ENCODE measurements around the gene CFB.
"Not testable (repeated sequence)": the region's sequence is repeated elsewhere in the genome, so short reads cannot be mapped to it uniquely, and the experiment has no call there.

CFB gene

DNA sequence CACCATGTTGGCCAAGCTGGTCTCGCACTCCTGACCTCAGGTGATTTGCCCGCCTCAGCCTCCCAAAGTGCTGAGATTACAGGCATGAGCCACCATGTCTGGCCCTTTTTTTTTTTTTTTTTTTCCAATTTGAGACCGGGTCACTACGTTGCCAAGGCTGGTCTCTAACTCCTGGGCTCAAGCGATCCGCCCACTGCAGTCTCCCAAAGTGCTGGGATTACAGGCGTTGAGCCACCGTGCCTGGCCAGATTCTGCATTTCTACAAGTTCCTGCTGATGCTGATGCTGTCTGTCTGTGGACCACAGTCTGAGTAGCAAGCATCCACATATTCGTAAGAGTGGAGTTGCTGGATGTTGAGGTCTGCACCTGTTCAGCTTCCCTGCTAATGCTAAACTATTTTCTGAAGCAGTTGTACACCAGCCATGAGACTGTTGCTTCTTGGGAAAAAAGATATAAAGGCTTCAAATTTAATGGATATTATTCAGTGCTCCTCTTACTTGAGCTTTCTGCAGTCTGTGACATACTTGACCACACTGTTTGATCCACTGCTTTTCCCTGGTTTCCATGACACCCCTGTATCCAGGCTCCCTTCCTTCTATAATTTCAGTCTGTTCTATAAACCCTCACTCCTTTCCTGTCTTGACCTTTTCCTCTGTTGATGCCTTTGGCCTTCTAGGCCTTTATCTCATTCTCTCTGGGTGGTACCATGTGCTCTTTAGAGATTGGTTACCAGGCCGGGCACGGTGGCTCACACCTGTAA, 33.9 kb upstream of the CFB start:
- no peak for DNase-seq (ENCODE audit: low read depth in 2 of 2)

GRCh38 chr6:31915351-31915750, 30.5 kb upstream of the CFB start:
- DNase-seq (ENCODE audit: low read depth in 2 of 2): no peak

- DNase-seq (ENCODE audit: low read depth in 2 of 2): no peak
Observed at GRCh38 chr6:31915756-31916155, 30.1 kb upstream of the CFB start.

DNA sequence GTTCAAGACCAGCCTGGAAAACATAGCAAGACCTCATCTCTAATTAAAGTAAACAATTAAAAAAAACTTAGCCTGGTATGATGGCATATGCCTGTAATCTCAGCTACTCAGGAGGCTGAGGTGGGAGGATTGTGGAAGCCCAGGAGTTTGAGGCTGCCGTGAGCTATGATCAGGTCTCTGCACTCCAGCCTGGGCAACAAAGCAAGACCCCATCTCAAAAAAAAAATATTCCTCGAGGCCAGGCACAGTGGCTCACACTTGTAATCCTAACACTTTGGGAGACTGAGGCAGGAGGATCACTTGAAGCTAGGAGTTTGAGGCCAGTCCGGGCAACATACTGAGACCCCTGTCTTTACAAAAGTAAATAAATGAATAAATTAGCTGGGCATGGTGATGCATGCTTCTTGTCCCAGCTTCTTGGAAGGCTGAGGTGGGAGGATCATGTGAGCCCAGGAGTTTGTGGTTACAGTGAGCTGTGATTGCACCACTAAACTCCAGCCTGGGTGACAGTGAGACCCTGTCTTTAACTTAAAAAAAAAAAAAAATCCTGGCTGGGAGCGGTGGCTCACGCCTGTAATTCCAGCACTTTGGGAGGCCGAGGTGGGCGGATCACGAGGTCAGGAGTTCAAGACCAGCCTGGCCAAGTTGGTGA, 27.7 kb upstream of the CFB start:
- DNase-seq (ENCODE audit: low read depth in 2 of 2): no peak

DNA sequence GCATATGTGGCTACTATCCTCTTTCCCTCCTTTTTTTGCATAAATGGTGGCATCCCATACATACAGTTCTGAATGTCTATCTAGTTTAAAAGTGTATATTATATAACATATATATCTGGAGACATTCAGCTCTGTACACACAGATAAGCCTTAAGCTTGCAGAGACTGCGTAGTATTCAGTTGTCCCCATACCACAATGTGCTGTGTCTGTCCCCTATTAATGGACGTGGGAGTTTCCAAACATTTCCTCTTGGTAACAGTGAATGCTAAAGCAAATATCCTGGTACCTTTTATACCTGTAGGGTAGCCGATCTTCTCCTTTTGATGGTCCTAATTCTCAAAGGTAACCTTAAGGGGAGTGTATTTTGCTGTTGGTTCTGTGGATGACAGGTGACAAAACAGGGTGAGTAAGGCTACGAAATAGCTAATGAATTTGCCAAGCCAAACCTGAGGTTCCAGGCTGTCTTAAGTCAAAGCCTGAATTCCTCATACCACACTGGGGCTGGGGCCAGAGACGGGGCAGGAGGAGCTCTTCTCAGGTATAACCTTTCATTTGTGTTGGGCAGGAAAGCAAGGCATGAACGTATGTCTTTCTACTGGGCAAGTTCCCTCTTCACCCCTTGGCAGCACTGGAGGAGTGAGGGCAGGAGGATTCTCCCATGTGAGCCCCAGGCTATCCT, 26.1 kb upstream of the CFB start:
- DNase-seq (ENCODE audit: low read depth in 2 of 2): no peak

DNA sequence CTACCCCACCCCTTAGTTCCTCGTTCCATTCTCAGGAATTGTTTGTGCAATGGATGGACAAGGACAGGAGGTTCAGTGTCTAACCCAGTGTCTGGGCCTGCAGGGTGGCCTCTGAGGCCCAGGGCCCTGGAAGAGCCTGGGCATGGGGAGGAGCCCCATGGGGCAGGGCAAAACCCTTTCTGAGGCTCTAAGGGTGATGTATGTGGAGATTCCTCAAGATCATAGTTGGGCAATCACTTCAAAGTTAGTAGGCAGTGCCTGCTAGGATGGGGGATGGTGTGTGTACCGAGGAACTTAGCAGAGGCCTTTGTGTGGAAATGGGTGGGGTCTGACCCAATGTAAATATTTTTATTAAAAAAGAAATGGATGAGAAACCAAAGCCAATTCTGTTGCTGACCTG, 25.1 kb upstream of the CFB start:
- no peak for DNase-seq (ENCODE audit: low read depth in 2 of 2)

- DNase-seq (ENCODE audit: low read depth in 2 of 2): no peak
Observed at GRCh38 chr6:31922942-31923341, 23.0 kb upstream of the CFB start.

- no peak for DNase-seq (ENCODE audit: low read depth in 2 of 2)
Observed at GRCh38 chr6:31927242-31927862, 18.5 kb upstream of the CFB start, which contains the start of gene C2. Gene C2 (plus strand): TSS chr6:31927717. CDS start chr6:31927753, 36 bp downstream.

DNA sequence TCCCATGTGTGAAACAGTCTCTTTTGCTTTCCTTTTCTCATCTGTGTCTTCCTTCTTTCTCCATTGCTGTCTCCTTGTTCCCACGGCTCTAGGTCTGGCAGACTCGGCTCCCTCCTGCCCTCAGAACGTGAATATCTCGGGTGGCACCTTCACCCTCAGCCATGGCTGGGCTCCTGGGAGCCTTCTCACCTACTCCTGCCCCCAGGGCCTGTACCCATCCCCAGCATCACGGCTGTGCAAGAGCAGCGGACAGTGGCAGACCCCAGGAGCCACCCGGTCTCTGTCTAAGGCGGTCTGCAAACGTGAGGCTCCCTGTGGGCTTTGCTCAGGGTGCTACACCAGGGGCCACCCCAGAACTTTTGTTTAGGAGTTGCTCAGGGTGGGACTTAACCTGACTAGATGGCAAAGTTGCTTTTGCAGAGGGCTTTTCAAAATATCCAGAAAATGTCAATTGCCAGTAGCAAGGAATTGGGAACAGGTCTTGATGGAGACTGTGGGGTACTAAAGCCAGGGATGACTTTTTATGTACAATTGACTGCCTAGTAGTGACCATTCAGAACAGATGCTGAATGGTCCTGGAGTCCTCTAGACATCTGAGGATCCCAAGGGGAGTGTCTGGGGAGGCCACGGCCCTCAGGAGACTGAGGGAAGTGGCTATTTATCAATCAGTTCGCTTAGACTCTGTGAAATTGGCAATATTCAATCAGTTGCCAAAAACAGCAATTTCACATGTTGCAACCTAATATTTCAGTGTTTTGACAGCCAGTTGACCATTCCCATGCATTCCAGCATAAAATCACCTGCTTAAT, 17.8 kb upstream of the CFB start:
- no peak for DNase-seq (ENCODE audit: low read depth in 2 of 2)

GRCh38 chr6:31928672-31928939, 17.3 kb upstream of the CFB start:
- DNase-seq (ENCODE audit: low read depth in 2 of 2): no peak

DNA sequence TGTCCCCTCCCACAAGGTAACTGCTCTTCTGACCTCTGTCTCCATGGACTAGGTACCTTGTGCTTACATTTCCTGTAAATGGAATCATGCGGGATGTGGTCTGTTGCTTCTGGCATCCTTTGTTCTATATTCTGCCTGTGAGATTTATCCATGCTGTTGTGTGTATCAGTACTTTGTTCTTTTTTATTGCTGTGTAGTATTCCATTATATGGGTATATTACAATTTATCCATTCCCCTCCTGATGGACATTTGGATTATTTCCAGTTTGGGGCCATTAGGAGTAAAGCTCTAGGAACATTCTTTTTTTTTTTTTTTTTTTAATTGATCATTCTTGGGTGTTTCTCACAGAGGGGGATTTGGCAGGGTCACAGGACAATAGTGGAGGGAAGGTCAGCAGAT, 14.9 kb upstream of the CFB start:
- DNase-seq (ENCODE audit: low read depth in 2 of 2): no peak

DNA sequence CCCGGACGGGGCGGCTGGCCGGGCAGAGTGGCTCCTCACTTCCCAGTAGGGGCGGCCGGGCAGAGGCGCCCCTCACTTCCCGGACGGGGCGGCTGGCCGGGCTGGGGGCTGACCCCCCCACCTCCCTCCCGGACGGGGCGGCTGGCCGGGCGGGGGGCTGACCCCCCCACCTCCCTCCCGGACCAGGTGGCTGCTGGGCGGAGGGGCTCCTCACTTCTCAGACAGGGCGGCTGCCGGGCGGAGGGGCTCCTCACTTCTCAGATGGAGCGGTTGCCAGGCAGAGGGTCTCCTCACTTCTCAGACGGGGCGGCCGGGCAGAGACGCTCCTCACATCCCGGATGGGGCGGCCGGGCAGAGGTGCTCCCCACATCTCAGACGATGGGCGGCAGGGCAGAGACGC, 13.8 kb upstream of the CFB start:
- DNase-seq (ENCODE audit: low read depth in 2 of 2): not testable (repeated sequence)

GRCh38 chr6:31933537-31933936, 12.4 kb upstream of the CFB start:
- DNase-seq (ENCODE audit: low read depth in 2 of 2): no peak

DNA sequence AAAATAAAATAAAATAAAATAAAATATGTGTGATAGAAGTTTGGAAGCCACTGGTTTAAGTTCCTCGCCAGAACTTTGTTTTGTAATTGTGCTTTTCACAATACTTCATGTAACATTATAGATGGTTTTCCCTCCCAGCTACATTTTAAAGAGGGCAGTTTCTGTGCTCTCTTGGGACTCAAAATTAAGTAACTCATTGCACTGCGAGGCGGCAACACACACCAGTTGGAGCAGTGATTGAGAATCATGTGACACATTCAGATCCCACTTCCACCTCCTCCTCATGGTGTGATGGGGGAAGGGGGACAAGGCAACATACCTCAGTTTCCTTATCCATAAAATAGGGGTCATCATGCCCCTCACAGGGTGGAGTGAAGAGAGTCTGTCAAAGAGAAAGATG, 10.9 kb upstream of the CFB start:
- DNase-seq (ENCODE audit: low read depth in 2 of 2): no peak

GRCh38 chr6:31935823-31936222, 10.1 kb upstream of the CFB start:
- no peak for DNase-seq (ENCODE audit: low read depth in 2 of 2)

DNA sequence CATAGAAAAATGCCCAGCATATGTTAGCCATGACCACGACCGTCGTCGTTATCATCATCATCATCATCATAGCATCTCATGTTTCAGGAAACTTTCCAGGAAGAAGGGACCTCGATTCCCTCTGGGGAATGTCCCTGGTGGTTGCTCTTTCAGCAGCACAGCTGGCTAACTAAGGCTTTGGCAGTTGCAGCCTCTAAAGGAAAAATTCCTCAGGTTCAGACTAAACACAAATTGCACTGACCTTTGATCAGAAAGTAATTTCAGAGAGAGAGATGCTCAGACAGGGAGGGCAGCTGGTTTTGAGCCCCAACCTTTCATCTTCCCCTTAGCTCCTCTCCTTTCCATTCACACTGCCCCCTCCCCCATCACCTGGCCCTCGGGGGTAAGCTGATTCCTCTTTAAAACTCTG, 5.6 kb upstream of the CFB start:
- DNase-seq (ENCODE audit: low read depth in 2 of 2): no peak

DNA sequence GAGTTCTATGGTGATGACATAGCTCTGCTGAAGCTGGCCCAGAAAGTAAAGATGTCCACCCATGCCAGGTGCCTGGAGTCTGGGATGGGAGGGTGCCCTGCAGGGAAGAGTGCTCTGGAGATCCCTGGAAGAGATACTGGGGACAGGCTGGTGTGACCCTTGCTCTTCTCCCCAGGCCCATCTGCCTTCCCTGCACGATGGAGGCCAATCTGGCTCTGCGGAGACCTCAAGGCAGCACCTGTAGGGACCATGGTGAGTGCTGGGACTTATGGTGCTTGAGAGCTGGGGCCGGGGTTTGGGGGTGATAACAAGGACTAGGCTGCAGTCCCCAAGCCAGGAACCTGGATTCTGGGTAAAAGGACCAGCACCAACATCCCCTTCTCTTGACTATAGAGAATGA, 2.2 kb upstream of the CFB start:
- DNase-seq (ENCODE audit: low read depth in 2 of 2): no peak

DNA sequence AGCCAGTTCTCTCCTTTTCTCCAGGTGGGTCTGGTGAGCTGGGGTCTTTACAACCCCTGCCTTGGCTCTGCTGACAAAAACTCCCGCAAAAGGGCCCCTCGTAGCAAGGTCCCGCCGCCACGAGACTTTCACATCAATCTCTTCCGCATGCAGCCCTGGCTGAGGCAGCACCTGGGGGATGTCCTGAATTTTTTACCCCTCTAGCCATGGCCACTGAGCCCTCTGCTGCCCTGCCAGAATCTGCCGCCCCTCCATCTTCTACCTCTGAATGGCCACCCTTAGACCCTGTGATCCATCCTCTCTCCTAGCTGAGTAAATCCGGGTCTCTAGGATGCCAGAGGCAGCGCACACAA, 765 bp upstream of the CFB start:
- DNase-seq (ENCODE audit: low read depth in 2 of 2): no peak

DNA sequence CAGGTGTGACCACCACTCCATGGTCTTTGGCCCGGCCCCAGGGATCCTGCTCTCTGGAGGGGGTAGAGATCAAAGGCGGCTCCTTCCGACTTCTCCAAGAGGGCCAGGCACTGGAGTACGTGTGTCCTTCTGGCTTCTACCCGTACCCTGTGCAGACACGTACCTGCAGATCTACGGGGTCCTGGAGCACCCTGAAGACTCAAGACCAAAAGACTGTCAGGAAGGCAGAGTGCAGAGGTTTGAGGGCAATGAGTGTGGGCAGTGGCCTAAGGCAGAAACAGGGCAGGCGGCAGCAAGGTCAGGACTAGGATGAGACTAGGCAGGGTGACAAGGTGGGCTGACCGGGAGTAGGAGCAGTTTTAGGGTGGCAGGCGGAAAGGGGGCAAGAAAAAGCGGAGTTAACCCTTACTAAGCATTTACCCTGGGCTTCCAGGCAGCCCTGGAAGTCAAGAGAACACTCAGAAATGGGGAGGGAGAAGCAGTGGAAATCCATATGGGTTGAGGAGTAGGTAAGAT, 533 bp downstream of the CFB start:
- no peak for DNase-seq (ENCODE audit: low read depth in 2 of 2)

DNA sequence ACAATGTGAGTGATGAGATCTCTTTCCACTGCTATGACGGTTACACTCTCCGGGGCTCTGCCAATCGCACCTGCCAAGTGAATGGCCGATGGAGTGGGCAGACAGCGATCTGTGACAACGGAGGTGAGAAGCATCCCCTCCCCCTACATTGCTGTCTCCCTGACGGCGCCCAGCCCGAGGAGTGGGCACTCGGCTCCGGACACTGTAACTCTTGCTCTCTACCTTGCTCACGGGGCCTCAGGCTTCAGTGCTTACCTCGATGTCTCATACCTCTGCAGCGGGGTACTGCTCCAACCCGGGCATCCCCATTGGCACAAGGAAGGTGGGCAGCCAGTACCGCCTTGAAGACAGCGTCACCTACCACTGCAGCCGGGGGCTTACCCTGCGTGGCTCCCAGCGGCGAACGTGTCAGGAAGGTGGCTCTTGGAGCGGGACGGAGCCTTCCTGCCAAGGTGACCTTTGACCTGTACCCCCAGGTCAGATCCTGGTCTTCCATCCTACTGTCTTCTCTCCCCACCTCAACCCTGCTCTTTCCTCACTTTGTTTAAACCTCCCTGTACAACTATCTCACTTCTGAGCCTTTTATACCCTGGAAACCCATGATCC, 1.3 kb downstream of the CFB start:
- no peak for DNase-seq (ENCODE audit: low read depth in 2 of 2)

GRCh38 chr6:31947864-31948263, 2.0 kb downstream of the CFB start:
- DNase-seq (ENCODE audit: low read depth in 2 of 2): no peak

Data from stimulated activated CD4-positive, alpha-beta T cell treated with anti-CD3 and anti-CD28 coated beads, Interleukin-1b, Interleukin-23, amount 100 ng/mL, for 1 hour (primary cell).